Activated CD8-positive, alpha-beta memory T cell treated with anti-CD3 and anti-CD28 coated beads, Interleukin-2, amount 10 ng/mL, durations not matched to agents 7 days and 5 days (primary cell): ENCODE results near the gene RERE. TPM values are rescaled to one million over a fixed set of nuclear protein-coding genes. Genes with fewer than 3 reads are reported as not detected.
"Not testable (repeated sequence)": the region's sequence is repeated elsewhere in the genome, so short reads cannot be mapped to it uniquely, and the experiment has no call there.

Source experiments
- ATAC-seq: fragments of 150-1000 bp; cut with Tn5 transposase; one replicate; pipeline ENCODE4 v1.10.0; 2021; ENCODE audit warnings: moderate library complexity
- CTCF ChIA-PET: fragments of 350-600 bp; sonication (Branson Sonifier 250); formaldehyde crosslinking; loops from one replicate; lab custom pipeline; 2021; ENCODE audit warnings: antibody characterized with exemption; lab: Charles Lee
- DNase-seq: peaks from one replicate; pipeline ENCODE4 v3.0.0-alpha.2; 2020
- H3K27ac Mint-ChIP-seq: one replicate; pipeline ENCODE4 v1.8.0; 2021; ENCODE audit warnings: mild to moderate bottlenecking, mixed read lengths
- H3K27me3 Mint-ChIP-seq: one replicate; pipeline ENCODE4 v1.8.0; 2021; ENCODE audit warnings: mixed read lengths
- H3K36me3 Mint-ChIP-seq: one replicate; pipeline ENCODE4 v1.8.0; 2021; ENCODE audit warnings: mild to moderate bottlenecking, mixed read lengths
- H3K4me1 Mint-ChIP-seq: one replicate; pipeline ENCODE4 v1.8.0; 2021; ENCODE audit warnings: mixed read lengths
- H3K4me3 Mint-ChIP-seq: one replicate; pipeline ENCODE4 v1.8.0; 2021; ENCODE audit warnings: mild to moderate bottlenecking, moderate library complexity, mixed read lengths
- H3K9me3 Mint-ChIP-seq: one replicate; pipeline ENCODE4 v1.8.0; 2022; ENCODE audit warnings: low read depth, mixed read lengths
- total RNA-seq, 2 experiments: library from RNA; stranded (reverse); gene quantifications; one replicate each; pipeline ENCODE4 v1.2.3, GENCODE V29; 2021

Gene RERE
- total RNA-seq, 2 experiments from 2014 or later: 38.3 TPM

GRCh38 chr1:8830732-8831131 lies 13.3 kb upstream of the RERE start:
- not testable (repeated sequence) for DNase-seq, ATAC-seq, H3K27me3 Mint-ChIP-seq, H3K4me3 Mint-ChIP-seq, H3K27ac Mint-ChIP-seq, H3K36me3 Mint-ChIP-seq, H3K9me3 Mint-ChIP-seq
- peaks cover 10% of the 10 kb centered on the region for H3K4me1 Mint-ChIP-seq
- CTCF ChIA-PET: interaction anchor here (0.7 to 1.0 kb wide), 2 partner anchors 10 to 18 kb away, joined by 3 to 4 read pairs; no protein-coding TSS in a partner anchor

- CTCF ChIA-PET: interaction anchor here (0.8 to 1.4 kb wide), 4 partner anchors 11 to 179 kb away, joined by 3 read pairs; no protein-coding TSS in a partner anchor
Measured at GRCh38 chr1:8825985-8826481, 8.6 kb upstream of the RERE start.

GRCh38 chr1:8823295-8823664 lies 5.8 kb upstream of the RERE start:
- CTCF ChIA-PET: no interaction called here
- H3K4me3 Mint-ChIP-seq: no peak overlapping the region
- no peak for ATAC-seq

More at GRCh38 chr1:8825985-8826481, 8.6 kb upstream of the RERE start:
- peaks cover 10% of the 10 kb centered on the region for H3K4me1 Mint-ChIP-seq
- no peak overlapping the region for H3K27ac Mint-ChIP-seq
- peaks cover 13% of the 10 kb centered on the region for H3K27me3 Mint-ChIP-seq
- no peaks in the 10 kb centered on the region for H3K36me3 Mint-ChIP-seq
- DNase-seq (peak; percentile 35), ATAC-seq (no peak)
- no peaks in the 10 kb centered on the region for H3K9me3 Mint-ChIP-seq
- H3K4me3 Mint-ChIP-seq: no peak overlapping the region

GRCh38 chr1:8822373-8823294 lies 5.2 kb upstream of the RERE start:
- peaks cover 6% of the 10 kb centered on the region for H3K4me1 Mint-ChIP-seq
- CTCF ChIA-PET: interaction anchor here (3.7 kb wide), 1 partner anchor 26 kb away, joined by 17 read pairs; no protein-coding TSS in a partner anchor

More at GRCh38 chr1:8823295-8823664, 5.8 kb upstream of the RERE start:
- Mint-ChIP-seq H3K4me1 (peaks cover 3% of the 10 kb centered on the region), H3K27me3 (peaks cover 20% of the 10 kb centered on the region), H3K27ac (no peak overlapping the region), H3K36me3 (no peaks in the 10 kb centered on the region), H3K9me3 (no peaks in the 10 kb centered on the region)
- no peak for DNase-seq

GRCh38 chr1:8821084-8821483 lies 3.6 kb upstream of the RERE start:
- peaks cover 2% of the 10 kb centered on the region for H3K36me3 Mint-ChIP-seq
- H3K4me3 Mint-ChIP-seq: no peak overlapping the region
- peaks cover 13% of the 10 kb centered on the region for H3K4me1 Mint-ChIP-seq
- H3K27me3 Mint-ChIP-seq: peaks cover 20% of the 10 kb centered on the region
- ATAC-seq (no peak), DNase-seq (peak; percentile 3)
- CTCF ChIA-PET: interaction anchor here (0.9 to 3.7 kb wide), 4 partner anchors 9 to 184 kb away, joined by 4 to 17 read pairs (median 6); no protein-coding TSS in a partner anchor
- no peak overlapping the region for H3K27ac Mint-ChIP-seq
- no peaks in the 10 kb centered on the region for H3K9me3 Mint-ChIP-seq

More at GRCh38 chr1:8822373-8823294, 5.2 kb upstream of the RERE start:
- no peak for ATAC-seq
- H3K27me3 Mint-ChIP-seq: peaks cover 20% of the 10 kb centered on the region
- DNase-seq: no peak
- no peak overlapping the region for H3K4me3 Mint-ChIP-seq
- H3K9me3 Mint-ChIP-seq: no peaks in the 10 kb centered on the region
- H3K36me3 Mint-ChIP-seq: no peaks in the 10 kb centered on the region
- no peak overlapping the region for H3K27ac Mint-ChIP-seq

- H3K4me3 Mint-ChIP-seq, H3K9me3 Mint-ChIP-seq, CTCF ChIA-PET, H3K27ac Mint-ChIP-seq, H3K36me3 Mint-ChIP-seq, ATAC-seq: not testable (repeated sequence)
- Mint-ChIP-seq H3K4me1 (peaks cover 36% of the 10 kb centered on the region), H3K27me3 (peaks cover 16% of the 10 kb centered on the region)
- peak; percentile 38 for DNase-seq
Measured at GRCh38 chr1:8818789-8819188, 1.3 kb upstream of the RERE start.

GRCh38 chr1:8818325-8818775 lies 910 bp upstream of the RERE start:
- H3K27me3 Mint-ChIP-seq: peaks cover 14% of the 10 kb centered on the region
- CTCF ChIA-PET: no interaction called here
- H3K27ac Mint-ChIP-seq: peak overlapping the region; percentile 87
- peaks cover 2% of the 10 kb centered on the region for H3K36me3 Mint-ChIP-seq
- DNase-seq (peak; percentile 34), ATAC-seq (no peak)
- H3K4me3 Mint-ChIP-seq: peak overlapping the region; percentile 86
- no peaks in the 10 kb centered on the region for H3K9me3 Mint-ChIP-seq
- H3K4me1 Mint-ChIP-seq: peaks cover 38% of the 10 kb centered on the region

- Mint-ChIP-seq H3K27ac (peak overlapping the region; percentile 86), H3K36me3 (peaks cover 2% of the 10 kb centered on the region), H3K9me3 (no peaks in the 10 kb centered on the region), H3K4me3 (peak overlapping the region; percentile 91), H3K27me3 (peaks cover 11% of the 10 kb centered on the region), H3K4me1 (peaks cover 44% of the 10 kb centered on the region)
- DNase-seq: peak; percentile 50
- CTCF ChIA-PET: interaction anchor here (0.6 to 3.0 kb wide), 6 partner anchors 32 to 294 kb away, joined by 3 to 17 read pairs (median 4); no protein-coding TSS in a partner anchor
- peak; percentile 24 for ATAC-seq
Measured at GRCh38 chr1:8816831-8817411, 519 bp downstream of the RERE start.

- CTCF ChIA-PET: interaction anchor here (0.8 to 3.0 kb wide), 4 partner anchors 33 to 295 kb away, joined by 3 to 17 read pairs (median 4); no protein-coding TSS in a partner anchor
- peak overlapping the region; percentile 91 for H3K4me3 Mint-ChIP-seq
Measured at GRCh38 chr1:8816264-8816663, 1.2 kb downstream of the RERE start.

GRCh38 chr1:8815582-8816151 lies 1.8 kb downstream of the RERE start:
- ATAC-seq (no peak), DNase-seq (peak; percentile 34)
- H3K27me3 Mint-ChIP-seq: peaks cover 6% of the 10 kb centered on the region
- CTCF ChIA-PET: interaction anchor here (1.1 to 3.0 kb wide), 5 partner anchors 10 to 295 kb away, joined by 3 to 17 read pairs (median 5); no protein-coding TSS in a partner anchor
- peak overlapping the region; percentile 5 for H3K27ac Mint-ChIP-seq
- H3K4me3 Mint-ChIP-seq: peak overlapping the region; percentile 91
- H3K9me3 Mint-ChIP-seq: no peaks in the 10 kb centered on the region
- H3K4me1 Mint-ChIP-seq: peaks cover 44% of the 10 kb centered on the region
- peaks cover 2% of the 10 kb centered on the region for H3K36me3 Mint-ChIP-seq

More at GRCh38 chr1:8816264-8816663, 1.2 kb downstream of the RERE start:
- DNase-seq (peak; percentile 7), ATAC-seq (no peak)
- Mint-ChIP-seq H3K27me3 (peaks cover 9% of the 10 kb centered on the region), H3K9me3 (no peaks in the 10 kb centered on the region), H3K36me3 (peaks cover 2% of the 10 kb centered on the region), H3K27ac (peak overlapping the region; percentile 86), H3K4me1 (peaks cover 44% of the 10 kb centered on the region)

GRCh38 chr1:8814865-8815264 lies 2.6 kb downstream of the RERE start:
- ATAC-seq (no peak), DNase-seq (peak; percentile 36)
- H3K27me3 Mint-ChIP-seq: peaks cover 3% of the 10 kb centered on the region
- H3K27ac Mint-ChIP-seq: no peak overlapping the region
- H3K36me3 Mint-ChIP-seq: peaks cover 2% of the 10 kb centered on the region
- CTCF ChIA-PET: interaction anchor here (1.0 to 3.0 kb wide), 5 partner anchors 10 to 296 kb away, joined by 3 to 17 read pairs (median 4); no protein-coding TSS in a partner anchor
- no peaks in the 10 kb centered on the region for H3K9me3 Mint-ChIP-seq
- H3K4me1 Mint-ChIP-seq: peaks cover 44% of the 10 kb centered on the region
- H3K4me3 Mint-ChIP-seq: no peak overlapping the region

GRCh38 chr1:8813991-8814390 lies 3.4 kb downstream of the RERE start:
- no peak for ATAC-seq

More at GRCh38 chr1:8813991-8814390, 3.4 kb downstream of the RERE start:
- H3K9me3 Mint-ChIP-seq: no peaks in the 10 kb centered on the region
- H3K36me3 Mint-ChIP-seq: peaks cover 2% of the 10 kb centered on the region
- no peak for DNase-seq
- no peaks in the 10 kb centered on the region for H3K27me3 Mint-ChIP-seq
- CTCF ChIA-PET: interaction anchor here (0.6 kb wide), 1 partner anchor 145 kb away, joined by 3 read pairs; no protein-coding TSS in a partner anchor
- peaks cover 44% of the 10 kb centered on the region for H3K4me1 Mint-ChIP-seq
- no peak overlapping the region for H3K27ac Mint-ChIP-seq
- no peak overlapping the region for H3K4me3 Mint-ChIP-seq
